ENCODE results near the gene TBC1D7.
A peak's percentile ranks its signal among the peaks of the same experiment; 100 is the strongest.

TBC1D7 gene

GRCh38 chr6:13289789-13290318 lies 38.5 kb downstream of the TBC1D7 start:
- DNase-seq = no peak

- DNase-seq = no peak
Observed at GRCh38 chr6:13288969-13289391, 39.4 kb downstream of the TBC1D7 start.

- no peak for DNase-seq
Observed at GRCh38 chr6:13288481-13288880, 39.9 kb downstream of the TBC1D7 start.

DNA sequence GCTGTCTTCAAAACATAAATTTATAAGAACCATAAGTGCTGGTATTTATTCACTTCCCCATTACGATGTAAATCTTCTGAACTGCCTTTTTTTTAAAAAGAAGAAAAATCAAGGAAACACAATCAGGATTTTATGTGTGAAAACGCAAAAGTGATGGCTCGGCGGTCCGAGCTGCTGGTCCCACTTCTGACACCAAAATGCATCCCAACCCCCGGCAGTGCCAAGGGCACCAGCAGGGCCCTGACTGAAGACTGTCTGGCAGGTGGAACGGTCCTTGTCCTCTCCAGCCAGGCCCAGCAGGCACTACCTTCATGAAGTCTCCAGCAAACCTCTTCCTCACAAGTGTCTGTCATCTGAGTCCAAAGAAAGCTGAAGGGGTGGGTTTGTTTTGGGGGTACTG lies 41.2 kb downstream of the TBC1D7 start:
- no peak for DNase-seq

DNA sequence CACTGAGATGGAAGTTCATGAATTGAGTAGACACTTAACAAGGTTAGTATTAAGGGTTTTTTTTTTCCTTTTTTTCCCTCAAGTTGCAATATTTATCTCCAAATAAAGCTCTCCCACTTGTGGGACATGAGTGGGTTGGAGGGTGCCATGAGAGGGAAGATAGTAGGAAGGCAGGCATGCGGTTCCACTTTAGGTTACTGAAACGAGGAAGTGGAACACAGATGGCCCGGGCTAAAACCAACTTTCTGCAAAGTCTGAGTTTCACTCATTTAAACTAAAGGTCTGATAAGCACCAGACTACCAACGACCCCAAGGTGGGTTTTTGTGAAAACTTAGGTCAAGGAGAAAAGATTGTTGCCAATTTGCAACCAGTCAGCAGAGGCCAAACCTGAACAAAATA lies 42.2 kb downstream of the TBC1D7 start:
- no peak for DNase-seq

GRCh38 chr6:13285705-13286104 lies 42.6 kb downstream of the TBC1D7 start:
- DNase-seq = no peak

- no peak for DNase-seq
Observed at GRCh38 chr6:13284646-13285045, 43.7 kb downstream of the TBC1D7 start.

DNA sequence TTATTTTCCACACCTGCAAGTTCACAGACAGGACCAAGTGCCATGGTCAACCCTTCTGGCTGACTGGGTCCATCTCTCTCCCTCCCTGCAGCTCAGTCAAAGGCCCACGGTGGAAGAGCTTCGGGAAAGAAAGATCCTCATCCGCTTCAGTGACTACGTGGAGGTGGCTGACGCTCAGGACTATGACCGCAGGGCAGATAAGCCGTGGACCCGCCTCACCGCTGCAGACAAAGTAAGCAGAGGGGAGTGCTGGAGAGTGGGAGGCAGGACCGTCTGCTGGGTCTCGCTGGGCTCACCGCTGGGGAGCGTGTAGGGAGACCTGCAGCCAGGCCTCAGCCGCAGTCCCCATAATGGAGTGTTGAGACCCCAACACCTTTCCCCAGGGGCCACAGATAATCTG lies 45.0 kb downstream of the TBC1D7 start:
- no peak for DNase-seq

GRCh38 chr6:13282393-13283069 lies 45.8 kb downstream of the TBC1D7 start:
- DNase-seq = no peak

- DNase-seq = no peak
Observed at GRCh38 chr6:13281686-13282085, 46.7 kb downstream of the TBC1D7 start.

GRCh38 chr6:13280254-13280653 lies 48.1 kb downstream of the TBC1D7 start:
- no peak for DNase-seq

GRCh38 chr6:13278991-13279390 lies 49.3 kb downstream of the TBC1D7 start:
- no peak for DNase-seq

DNA sequence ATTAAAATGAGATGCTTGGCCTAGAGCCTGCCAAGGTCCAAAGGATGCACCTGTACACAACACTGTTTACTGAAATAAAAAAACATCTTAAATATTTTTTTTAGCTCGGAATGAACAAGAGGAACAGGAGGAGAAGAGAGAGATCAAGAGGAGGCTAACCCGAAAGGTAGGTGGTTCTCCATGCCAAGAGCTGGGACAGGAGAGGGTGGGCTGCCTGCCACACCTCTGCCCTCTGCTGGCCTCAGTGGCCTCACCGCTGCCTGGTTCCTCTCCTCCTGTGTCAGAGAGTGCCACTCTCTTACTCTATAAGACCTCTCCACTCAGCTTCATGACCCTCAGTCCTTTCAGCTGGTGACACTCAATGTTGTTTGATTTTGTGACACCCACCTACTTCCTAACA lies 50.2 kb downstream of the TBC1D7 start:
- DNase-seq = no peak

GRCh38 chr6:13277231-13277630 lies 51.1 kb downstream of the TBC1D7 start:
- DNase-seq = no peak

DNA sequence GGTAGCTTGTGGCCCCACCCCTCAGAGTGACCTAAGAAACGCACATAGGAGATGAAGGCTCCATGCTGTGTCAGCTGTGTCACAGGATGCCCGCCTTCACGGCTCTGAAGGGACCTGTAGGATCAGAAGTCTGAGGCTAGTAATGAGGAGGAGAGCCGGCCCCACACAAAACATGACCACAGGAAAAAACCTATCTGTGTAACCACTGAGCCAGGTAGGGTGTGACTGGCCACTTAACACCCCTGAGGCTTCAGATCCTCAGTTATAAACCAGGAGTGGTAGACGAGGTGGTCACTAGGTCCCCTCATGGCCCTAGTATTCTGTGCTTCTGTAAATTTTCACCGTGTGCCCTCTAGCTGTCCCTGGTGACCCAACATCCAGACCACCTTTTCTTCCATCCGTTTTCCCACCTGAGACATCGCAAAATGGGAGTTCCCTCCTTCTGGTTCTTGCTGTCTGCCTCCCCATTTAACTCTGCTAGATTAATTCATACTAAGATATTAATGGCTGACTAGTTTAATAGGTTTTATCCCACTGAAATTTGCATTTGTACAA lies 52.8 kb downstream of the TBC1D7 start:
- no peak for DNase-seq

DNA sequence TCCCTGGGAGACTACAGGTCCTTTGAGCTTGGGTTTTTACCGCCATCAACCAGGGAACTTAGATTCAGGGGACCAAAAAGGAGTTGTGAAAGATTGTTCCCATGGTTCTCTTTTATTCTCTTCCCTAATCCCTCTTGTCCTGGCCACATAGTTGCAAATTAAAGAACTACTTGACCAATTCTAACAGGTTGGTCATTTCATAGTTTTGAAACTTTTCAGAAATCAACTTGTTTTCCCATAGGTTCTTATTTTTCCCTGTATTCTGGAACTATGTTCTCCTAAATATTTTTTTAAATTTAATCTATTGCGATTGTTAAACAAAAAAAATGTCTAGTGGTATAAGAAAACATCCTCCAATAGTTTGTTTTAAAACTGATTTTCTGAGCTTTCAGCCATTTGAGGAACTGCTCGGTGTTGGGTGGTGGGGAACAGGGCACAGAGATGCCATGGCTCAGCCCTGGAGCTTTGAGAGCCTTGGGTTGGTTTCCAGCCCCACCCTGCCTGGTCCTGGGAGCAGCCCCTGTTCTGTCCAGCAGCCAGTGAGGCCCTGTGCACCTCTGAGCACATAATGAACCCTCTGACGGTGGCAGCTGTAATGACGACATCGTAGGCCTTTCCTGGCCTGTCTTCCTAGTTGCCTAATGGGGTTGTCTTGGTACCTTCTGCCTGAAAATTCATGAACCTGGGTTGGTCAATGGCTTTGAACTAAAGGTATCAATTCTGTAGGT lies 53.5 kb downstream of the TBC1D7 start:
- no peak for DNase-seq

- peak; percentile 54 for DNase-seq
Observed at GRCh38 chr6:13273931-13274706, 54.2 kb downstream of the TBC1D7 start.

GRCh38 chr6:13273202-13273930 lies 55.0 kb downstream of the TBC1D7 start:
- DNase-seq = no peak

DNA sequence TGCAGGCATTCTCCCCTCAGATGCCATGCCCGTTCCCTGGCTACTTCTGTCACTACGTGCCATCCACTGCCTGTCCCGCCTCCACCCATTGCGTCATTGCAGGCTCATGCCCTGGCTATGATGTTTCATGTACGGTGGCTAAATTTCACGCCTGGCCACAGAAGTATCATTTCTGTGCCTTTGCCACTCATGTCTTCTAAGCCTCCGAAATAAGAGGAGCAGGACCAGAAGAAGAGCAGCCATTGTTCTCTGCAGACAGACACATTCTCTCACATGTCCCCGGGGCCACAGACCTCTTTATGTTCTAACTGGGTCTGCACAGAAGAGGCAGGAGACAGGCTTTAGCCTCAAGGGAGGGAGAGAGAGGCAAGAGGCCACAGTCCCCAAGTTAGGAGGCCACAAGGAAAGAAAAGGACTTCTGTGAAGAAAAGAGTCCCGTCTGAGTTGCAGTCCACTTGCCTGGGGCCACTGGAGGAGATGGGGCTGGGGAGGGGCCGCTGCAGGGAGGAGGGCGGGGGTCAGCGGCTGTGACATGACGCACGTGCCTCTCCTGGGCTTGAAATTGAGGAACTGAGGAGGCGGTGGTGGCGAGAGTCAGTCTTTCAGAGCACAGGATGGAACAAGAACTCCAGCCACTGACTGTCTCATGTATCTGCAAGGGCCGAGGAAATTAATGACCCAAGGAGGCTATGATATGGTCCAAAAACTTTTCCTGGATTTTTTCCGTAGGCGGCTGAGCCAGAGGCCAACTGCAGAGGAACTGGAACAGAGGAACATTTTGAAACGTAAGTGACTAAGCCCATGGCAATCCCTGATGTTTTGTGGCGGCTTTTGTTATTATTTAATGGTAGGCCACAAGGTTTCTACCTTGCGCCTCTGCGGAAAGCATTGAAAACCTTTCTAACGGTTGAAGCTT lies 55.9 kb downstream of the TBC1D7 start:
- DNase-seq = no peak

GRCh38 chr6:13268913-13269518 lies 59.3 kb downstream of the TBC1D7 start:
- no peak for DNase-seq

DNA sequence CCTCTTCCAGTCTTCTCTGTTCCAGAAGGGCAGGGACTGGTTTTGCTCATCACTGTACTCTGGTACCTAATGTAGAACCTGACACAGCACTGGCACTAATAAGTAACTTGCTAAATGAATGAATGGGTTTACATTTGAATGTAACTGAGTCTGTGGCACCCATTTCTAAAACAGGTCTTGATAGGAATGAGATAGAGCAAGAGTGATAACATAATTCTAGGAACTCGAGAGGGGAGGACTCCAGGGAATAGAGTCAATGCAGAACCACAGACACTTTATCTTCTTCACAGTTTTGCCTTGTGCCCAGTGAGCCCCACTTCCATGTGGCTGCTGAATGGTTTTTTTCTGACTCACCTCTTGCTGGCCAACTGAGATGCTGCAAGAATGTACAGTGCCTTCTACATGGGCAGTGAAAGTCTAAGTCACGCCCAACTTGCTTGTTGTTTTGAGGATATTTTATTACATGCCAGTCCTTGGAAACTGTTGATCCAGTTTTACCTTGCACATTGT lies 61.1 kb downstream of the TBC1D7 start:
- no peak for DNase-seq

Data from central memory CD4-positive, alpha-beta T cell (primary cell).